HG02623 (cell line): ENCODE results near the gene BCAR3.

ENCODE experiments used
- ATAC-seq: cut with Tn5 transposase; IDR thresholded peaks from one replicate; pipeline ENCODE4 v1.9.1; 2021; ENCODE audit warnings: moderate library complexity; ENCODE audit not compliant: unreplicated experiment

Gene BCAR3

DNA sequence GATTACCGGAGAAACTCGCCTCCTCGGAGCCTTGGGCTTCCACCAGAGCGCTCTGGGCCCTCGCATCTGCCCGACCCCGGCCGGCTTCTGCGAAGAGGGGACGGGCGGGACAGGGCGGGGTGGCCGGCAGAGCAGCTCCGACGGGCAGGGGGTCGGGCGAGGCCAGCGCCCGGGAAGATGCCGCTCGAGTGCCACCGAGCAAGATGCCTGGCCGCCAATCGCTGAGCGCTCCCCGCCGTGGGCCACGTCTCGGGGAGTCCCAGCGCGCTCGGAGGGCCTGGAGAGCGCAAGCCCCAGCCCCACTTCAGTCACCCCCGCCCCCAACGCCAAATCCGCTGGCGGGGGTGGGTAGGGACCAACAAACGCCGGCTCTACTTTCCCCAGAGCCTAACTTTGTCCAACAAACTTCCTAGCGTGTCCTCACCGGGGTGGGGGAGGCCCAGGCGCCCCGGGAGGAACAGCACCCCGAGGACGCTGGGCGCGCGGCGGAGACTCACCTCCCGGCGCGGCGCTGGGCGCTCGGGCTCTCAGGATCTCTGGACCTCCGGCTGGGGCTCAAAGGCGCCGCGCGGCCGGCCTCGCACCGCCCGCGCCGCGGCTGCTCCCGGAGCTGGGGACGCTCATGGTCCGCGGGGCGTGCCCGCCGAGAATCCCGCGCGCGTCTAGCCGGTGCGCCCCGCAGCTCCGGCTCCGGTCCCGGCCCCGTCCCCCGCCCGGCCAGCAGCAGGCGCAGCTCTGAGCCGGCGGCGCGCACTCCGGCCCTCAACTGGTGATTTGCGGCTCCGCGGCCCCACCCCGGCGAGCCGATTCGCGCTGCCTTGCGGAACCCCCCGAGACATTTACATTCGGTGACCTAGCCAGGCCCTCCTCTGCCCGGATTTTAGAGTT, at the start of gene BCAR3:
Gene BCAR3, minus strand, starts transcription at position 737 of the 888 bp plus-strand sequence. CDS start 6,907 bp downstream, outside the sequence.
- ATAC-seq = peak; percentile 70

- no peak for ATAC-seq
These were observed 49.0 kb upstream of the BCAR3 start for GRCh38 chr1:93730621-93731020.

DNA sequence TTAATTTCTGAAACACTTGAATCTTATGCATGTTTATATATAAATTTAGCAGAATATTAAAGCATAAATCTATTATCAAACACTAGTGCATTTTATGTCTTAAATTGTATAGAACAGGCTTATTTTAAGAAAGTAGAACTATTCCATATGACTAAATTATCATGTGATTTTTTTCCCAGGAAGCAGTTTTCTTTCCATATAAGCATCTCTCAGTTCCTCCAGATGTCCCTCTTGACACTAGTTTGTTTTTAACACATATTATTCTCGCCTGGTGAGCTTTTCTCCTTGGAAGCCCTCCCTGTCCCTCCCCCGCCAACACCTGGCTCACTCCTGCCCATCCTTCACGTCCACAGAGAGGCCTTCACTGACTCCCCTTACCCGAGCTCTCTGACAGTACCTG, 48.3 kb upstream of the BCAR3 start:
- ATAC-seq = no peak

- ATAC-seq = no peak
These were observed 47.9 kb upstream of the BCAR3 start for GRCh38 chr1:93729502-93729901.

DNA sequence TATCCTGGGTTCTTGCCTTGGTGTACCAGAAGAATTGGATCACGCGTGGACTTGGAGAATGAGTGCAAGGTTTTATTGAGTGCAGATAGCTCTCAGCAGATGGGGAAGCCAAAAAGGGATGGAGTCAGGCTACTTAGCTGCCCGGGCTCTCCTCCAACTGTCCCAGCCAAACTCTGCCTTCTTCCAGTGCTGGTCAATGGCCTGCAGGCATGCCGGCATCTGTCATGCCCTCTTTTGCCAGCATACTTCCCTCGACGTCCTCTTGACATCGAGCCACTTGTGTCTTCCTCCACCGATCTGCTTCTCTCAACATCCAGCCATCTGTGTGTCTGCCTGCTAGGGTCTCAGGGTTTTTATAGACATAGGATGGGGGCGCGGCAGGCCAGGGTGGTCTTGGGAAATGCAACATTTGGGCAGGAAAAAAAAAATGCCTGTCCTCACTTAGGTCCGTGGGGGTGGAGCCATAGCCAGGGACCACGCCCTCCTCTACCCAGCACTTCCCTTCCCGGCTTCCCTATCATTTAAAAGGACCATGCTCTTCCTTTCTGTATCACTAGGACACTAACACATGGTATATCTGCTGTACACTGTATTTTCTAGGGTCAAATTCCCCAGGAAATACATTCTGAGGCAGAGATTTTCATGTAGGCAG, 47.0 kb upstream of the BCAR3 start:
- no peak for ATAC-seq

- ATAC-seq = no peak
These were observed 42.2 kb upstream of the BCAR3 start for GRCh38 chr1:93723733-93724270.

- ATAC-seq = no peak
These were observed 41.5 kb upstream of the BCAR3 start for GRCh38 chr1:93723110-93723509.

DNA sequence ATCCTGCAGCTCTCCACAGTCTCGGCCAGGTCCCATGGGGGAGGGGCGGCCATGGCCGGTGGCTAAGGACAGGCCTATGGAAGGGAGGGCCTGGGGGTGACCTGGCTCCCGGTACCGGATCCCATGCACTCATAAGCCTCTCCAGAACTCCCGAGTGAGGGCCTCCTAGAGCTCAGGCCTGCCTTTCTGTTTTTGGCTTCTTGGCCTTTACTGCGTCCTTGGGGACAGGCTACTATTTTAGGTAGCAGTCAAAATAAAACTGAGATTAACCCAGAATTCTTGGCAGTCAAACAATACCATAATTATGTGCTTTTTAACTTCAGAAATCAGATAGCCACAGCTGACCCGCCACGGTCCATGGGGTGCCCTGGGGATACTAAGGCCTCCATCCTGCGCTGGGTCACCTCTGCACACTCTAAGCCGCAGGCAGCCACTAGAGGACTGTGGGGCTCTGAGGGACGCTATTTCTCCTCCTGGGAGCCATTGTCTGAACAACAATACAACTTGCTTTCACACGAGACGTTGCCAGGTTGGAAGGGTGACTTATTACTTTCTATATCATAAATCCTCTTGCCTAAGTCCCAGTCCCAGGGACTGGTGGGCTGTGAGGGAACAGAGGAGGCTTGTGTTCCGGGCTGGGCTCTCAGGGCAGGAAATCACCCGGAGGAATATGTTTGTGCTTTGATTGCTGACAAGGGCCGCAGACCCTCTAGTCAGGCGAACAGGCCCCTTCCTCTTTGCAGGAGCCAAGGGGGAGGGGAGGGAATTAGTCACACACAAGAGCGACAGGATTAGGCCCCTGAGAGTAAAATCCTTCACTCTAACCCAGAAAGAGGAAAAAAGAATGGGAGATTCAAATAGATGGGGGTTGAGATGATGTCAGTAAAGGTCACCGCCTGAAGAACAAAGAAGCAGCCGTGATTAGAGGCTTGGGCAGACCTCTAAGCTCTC, 40.7 kb upstream of the BCAR3 start:
- no peak for ATAC-seq

- no peak for ATAC-seq
These were observed 39.5 kb upstream of the BCAR3 start for GRCh38 chr1:93720956-93721626.

DNA sequence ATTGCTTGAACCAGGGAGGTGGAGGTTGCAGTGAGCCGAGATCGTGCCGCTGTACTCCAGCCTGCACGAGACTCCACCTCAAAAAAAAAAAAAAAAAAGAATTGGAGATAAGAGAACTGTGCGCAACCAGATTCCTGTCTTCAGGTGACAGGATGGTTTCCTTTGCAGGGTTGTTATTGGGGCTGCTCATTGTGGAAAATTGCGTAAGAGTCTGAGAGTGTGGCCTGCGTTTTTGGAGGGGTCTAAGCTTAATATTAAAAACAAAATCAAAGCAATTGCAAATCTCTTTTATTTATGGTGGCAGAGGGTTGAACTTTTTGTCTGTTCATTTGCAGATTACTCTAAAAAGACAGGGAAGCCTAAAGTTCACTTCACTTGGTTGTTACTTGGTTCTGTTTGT, 36.0 kb upstream of the BCAR3 start:
- no peak for ATAC-seq

GRCh38 chr1:93716941-93717368, 35.3 kb upstream of the BCAR3 start:
- no peak for ATAC-seq

- no peak for ATAC-seq
These were observed 34.5 kb upstream of the BCAR3 start for GRCh38 chr1:93716163-93716562.

GRCh38 chr1:93715529-93716126, 34.0 kb upstream of the BCAR3 start:
- peak; percentile 47 for ATAC-seq

- ATAC-seq = no peak
These were observed 32.7 kb upstream of the BCAR3 start for GRCh38 chr1:93714356-93714755.

DNA sequence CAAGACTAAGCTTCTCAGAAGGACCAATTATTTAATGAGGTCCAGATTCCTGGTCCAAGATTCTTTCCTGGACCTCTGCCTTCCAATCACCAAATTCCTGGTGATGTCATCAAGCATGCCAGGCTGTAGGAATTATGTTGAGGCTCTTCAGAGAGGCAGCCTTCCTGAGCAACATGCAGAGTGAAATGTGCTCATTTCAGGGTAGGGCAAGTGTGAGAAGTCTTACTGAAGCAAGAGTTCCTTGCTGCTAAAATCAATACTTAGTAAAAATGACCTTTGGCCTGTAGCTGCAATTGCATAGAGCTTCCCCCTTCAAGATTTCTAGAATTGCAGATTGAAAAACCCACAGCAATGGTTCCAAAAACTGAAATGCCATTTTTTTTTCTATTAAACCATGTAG, 31.7 kb upstream of the BCAR3 start:
- ATAC-seq = no peak

DNA sequence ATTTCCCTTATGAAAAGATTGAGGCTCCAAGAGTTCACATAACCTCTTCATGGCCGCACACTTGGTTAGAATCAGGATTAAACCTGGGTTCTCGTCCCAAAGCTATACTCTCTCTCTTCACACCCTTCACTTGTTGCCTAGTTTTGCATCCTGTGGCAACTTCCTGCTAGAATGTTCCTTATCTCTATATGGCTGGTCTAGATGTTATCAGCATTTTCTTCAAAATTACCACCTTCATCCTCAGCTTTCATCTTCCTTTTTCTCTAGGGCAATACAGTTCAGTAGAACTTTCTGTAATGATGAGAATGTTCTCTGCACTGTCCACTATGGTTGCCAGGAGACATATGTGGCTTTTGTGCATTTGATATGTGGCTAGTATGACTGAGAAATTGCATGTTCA, 31.1 kb upstream of the BCAR3 start:
- no peak for ATAC-seq

GRCh38 chr1:93710499-93711453, 29.1 kb upstream of the BCAR3 start:
- no peak for ATAC-seq

DNA sequence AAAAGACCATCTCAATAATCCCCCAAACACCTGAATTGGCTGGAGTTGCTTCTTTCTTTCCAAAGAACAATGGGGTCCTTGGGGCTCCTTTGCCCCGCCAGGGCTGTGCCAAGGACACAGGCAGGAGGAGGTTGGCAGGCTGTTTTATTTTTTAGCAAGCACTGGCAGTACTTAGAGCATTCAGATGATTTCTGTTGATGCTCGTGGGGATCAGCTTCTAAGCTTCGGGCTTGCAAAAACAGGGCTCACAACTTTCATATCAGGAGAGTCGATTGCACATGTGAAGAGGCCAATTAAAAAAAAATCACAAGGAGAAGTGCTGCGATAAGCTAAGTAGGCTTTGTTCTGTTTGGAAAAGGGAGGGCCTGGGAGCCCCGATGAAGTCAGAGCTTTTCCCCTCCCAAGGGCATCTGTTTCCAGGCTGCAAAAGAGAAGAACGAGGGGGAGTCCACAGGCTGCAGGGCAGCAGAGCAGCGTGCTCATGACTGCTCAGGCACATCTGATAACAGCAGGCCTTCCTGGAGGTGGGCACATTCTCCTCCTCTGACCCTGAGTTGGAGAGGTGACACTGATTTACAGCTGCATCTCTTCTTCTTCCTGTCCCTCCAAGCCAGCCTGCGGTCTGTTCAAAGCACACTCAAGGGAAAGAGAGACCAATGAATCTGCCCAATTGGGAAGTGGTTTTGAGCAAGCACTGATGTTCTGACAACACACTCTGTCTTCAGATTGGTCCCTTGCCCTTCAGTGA, 27.3 kb upstream of the BCAR3 start:
- no peak for ATAC-seq
